ENCODE measurements around the gene UHMK1.
A peak's percentile ranks its signal among the peaks of the same experiment; 100 is the strongest.

The UHMK1 gene

GRCh38 chr1:162560303-162561036, 62.9 kb downstream of the UHMK1 start:
- no peaks in the 10 kb centered on the region for H4K20me1 ChIP-seq (ENCODE audit: control insufficient read depth, insufficient read depth, low read depth, low read length)
- TF ChIP-seq, protein P1, sequence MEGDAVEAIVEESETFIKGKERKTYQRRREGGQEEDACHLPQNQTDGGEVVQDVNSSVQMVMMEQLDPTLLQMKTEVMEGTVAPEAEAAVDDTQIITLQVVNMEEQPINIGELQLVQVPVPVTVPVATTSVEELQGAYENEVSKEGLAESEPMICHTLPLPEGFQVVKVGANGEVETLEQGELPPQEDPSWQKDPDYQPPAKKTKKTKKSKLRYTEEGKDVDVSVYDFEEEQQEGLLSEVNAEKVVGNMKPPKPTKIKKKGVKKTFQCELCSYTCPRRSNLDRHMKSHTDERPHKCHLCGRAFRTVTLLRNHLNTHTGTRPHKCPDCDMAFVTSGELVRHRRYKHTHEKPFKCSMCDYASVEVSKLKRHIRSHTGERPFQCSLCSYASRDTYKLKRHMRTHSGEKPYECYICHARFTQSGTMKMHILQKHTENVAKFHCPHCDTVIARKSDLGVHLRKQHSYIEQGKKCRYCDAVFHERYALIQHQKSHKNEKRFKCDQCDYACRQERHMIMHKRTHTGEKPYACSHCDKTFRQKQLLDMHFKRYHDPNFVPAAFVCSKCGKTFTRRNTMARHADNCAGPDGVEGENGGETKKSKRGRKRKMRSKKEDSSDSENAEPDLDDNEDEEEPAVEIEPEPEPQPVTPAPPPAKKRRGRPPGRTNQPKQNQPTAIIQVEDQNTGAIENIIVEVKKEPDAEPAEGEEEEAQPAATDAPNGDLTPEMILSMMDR (IDR thresholded peaks at IDR 0.05; ENCODE audit: low read depth, low read length, poor library complexity, severe bottlenecking): no peak
- TF ChIP-seq EZH2phosphoT487 (IDR thresholded peaks at IDR 0.05; ENCODE audit: borderline replicate concordance, low read length): no peak
- H3K27me3 ChIP-seq (ENCODE audit: control insufficient read depth, low read length): no peaks in the 10 kb centered on the region
- H3K4me3 ChIP-seq (ENCODE audit: low read length): peak overlapping the region; percentile 95
- H3K27ac ChIP-seq (ENCODE audit: low read depth, low read length): no peak overlapping the region
- no peaks in the 10 kb centered on the region for H3K9me2 ChIP-seq (replicated peaks; ENCODE audit: control insufficient read depth, low read length)
- peak overlapping the region; percentile 95 for H3K4me2 ChIP-seq (ENCODE audit: low read length)
- peaks cover 16% of the 10 kb centered on the region for H3K4me1 ChIP-seq (ENCODE audit: control insufficient read depth, low read length)
- no peaks in the 10 kb centered on the region for H3K36me3 ChIP-seq (ENCODE audit: control insufficient read depth, low read length)
- no peaks in the 10 kb centered on the region for H3K9me3 ChIP-seq (ENCODE audit: control insufficient read depth, insufficient read depth, low read length)
- H3F3A ChIP-seq (ENCODE audit: control insufficient read depth, insufficient read depth): no peaks in the 10 kb centered on the region; the same call in 1 of the 2 replicates
- H3K79me2 ChIP-seq (ENCODE audit: control insufficient read depth, low read length): peaks cover 38% of the 10 kb centered on the region

- Histone ChIP-seq H3K36me3 (ENCODE audit: control insufficient read depth, low read length) (peaks cover 3% of the 10 kb centered on the region), H3K27ac (ENCODE audit: low read depth, low read length) (peak overlapping the region; percentile 33; the same call in 1 of the 2 replicates), H3K4me3 (ENCODE audit: low read length) (peak overlapping the region; percentile 95), H3K4me2 (ENCODE audit: low read length) (peak overlapping the region; percentile 95), H3K27me3 (ENCODE audit: control insufficient read depth, low read length) (no peaks in the 10 kb centered on the region), H3K9me2 (replicated peaks; ENCODE audit: control insufficient read depth, low read length) (no peaks in the 10 kb centered on the region), H4K20me1 (ENCODE audit: control insufficient read depth, insufficient read depth, low read depth, low read length) (no peaks in the 10 kb centered on the region), H3K4me1 (ENCODE audit: control insufficient read depth, low read length) (peaks cover 16% of the 10 kb centered on the region), H3F3A (ENCODE audit: control insufficient read depth, insufficient read depth) (no peaks in the 10 kb centered on the region; the same call in 1 of the 2 replicates), H3K9me3 (ENCODE audit: control insufficient read depth, insufficient read depth, low read length) (no peaks in the 10 kb centered on the region), H3K79me2 (ENCODE audit: control insufficient read depth, low read length) (peaks cover 42% of the 10 kb centered on the region)
- TF ChIP-seq, protein P1 (IDR thresholded peaks at IDR 0.05; ENCODE audit: low read depth, low read length, poor library complexity, severe bottlenecking): no peak
These were observed 63.5 kb downstream of the UHMK1 start for GRCh38 chr1:162561037-162561615.

DNA sequence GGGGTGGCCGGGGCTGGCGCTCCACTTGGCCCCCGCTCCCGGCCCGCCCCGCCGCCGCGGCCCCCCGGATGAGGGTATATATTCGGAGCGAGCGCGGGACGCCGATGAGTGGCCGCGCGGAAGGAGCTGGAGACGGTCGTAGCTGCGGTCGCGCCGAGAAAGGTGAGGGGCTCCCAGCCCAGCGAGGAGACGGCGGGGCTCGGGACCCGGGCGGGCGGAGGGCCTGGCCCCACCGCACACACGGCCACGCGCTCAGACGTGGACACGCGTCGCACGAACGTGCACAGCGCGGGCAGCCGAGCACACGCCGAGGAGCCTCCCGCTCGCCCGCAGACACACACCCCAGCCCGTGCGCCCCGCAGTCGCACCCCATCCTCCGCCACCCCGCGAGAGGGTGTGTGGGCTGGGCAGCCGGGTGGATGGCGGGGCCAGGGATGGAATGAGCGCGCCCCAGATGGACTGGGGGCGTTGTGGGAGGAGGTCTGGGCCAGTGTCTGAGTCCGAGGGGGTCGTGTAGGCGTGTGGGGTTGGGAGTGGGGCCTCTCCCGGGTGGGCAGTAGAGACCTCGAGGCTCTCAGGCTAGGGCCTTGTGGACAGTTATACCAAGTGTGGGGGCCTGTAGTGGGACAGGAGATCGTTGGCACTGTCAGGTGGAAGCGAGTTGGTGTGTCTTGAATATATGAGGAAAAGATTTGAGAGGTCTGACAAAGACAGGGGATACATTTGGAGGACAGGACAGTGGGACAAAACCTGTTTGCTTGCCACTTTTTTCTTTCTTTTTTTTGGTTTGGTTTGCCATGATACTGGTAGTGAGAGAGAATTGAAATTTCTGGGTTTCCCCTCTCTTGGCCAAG, 64.2 kb downstream of the UHMK1 start, which contains the start of gene UAP1:
Gene UAP1, plus strand, starts transcription at position 107 of the 854 bp plus-strand sequence. CDS start 4,347 bp downstream, outside the sequence.
- Histone ChIP-seq H3K4me2 (ENCODE audit: low read length) (peak within 1 kb of the TSS; percentile 95), H3K36me3 (ENCODE audit: control insufficient read depth, low read length) (peaks cover 9% of the 10 kb centered on the region), H3K27me3 (ENCODE audit: control insufficient read depth, low read length) (no peaks in the 10 kb centered on the region), H3K9me3 (ENCODE audit: control insufficient read depth, insufficient read depth, low read length) (no peaks in the 10 kb centered on the region), H4K20me1 (ENCODE audit: control insufficient read depth, insufficient read depth, low read depth, low read length) (no peaks in the 10 kb centered on the region), H3K79me2 (ENCODE audit: control insufficient read depth, low read length) (peaks cover 43% of the 10 kb centered on the region), H3K27ac (ENCODE audit: low read depth, low read length) (peak within 1 kb of the TSS; percentile 33; the same call in 1 of the 2 replicates), H3K4me1 (ENCODE audit: control insufficient read depth, low read length) (peaks cover 16% of the 10 kb centered on the region), H3K9me2 (replicated peaks; ENCODE audit: control insufficient read depth, low read length) (no peaks in the 10 kb centered on the region), H3F3A (ENCODE audit: control insufficient read depth, insufficient read depth) (no peaks in the 10 kb centered on the region; the same call in 1 of the 2 replicates), H3K4me3 (ENCODE audit: low read length) (peak within 1 kb of the TSS; percentile 95)
- TF ChIP-seq EZH2phosphoT487 (IDR thresholded peaks at IDR 0.05; ENCODE audit: borderline replicate concordance, low read length): no peak
- TF ChIP-seq, protein P1 (IDR thresholded peaks at IDR 0.05; ENCODE audit: low read depth, low read length, poor library complexity, severe bottlenecking): no peak

Data from DOHH2 (cell line).